GM21381 (cell line): ENCODE results near the gene MSX1.

Experiments
- ATAC-seq: cut with Tn5 transposase; IDR thresholded peaks from one replicate; pipeline ENCODE4 v1.9.1; 2021; ENCODE audit warnings: mild to moderate bottlenecking, moderate library complexity; ENCODE audit not compliant: unreplicated experiment

Gene MSX1

GRCh38 chr4:4899202-4899925 is 39.9 kb downstream of the MSX1 start:
- no peak for ATAC-seq

GRCh38 chr4:4901877-4902276 is 42.4 kb downstream of the MSX1 start:
- ATAC-seq = no peak

GRCh38 chr4:4912155-4912554 is 52.7 kb downstream of the MSX1 start:
- no peak for ATAC-seq

GRCh38 chr4:4913147-4913561 is 53.7 kb downstream of the MSX1 start:
- no peak for ATAC-seq
